HEK293 (cell line): ENCODE data around the gene PHOX2B.

Experiments used
- CTCF ChIA-PET: fragments of 350-600 bp; formaldehyde crosslinking; extraction: SDS; loops from one replicate; lab custom pipeline; 2021; ENCODE audit warnings: antibody characterized with exemption; lab: Yijun Ruan, JAX
- POLR2A ChIA-PET: fragments of 300-600 bp; formaldehyde crosslinking; extraction: SDS; loops from one replicate; lab custom pipeline; 2020; ENCODE audit warnings: antibody characterized with exemption, inconsistent platforms; lab: Yijun Ruan, JAX
- H3K27ac ChIP-seq: fragments of 200-500 bp; sonication (Bioruptor generic); 2 replicates; pipeline ENCODE4 v1.5.1; 2014; ENCODE audit warnings: low read depth, low read length, control low read depth, inconsistent platforms; ENCODE audit errors: extremely low read depth
- H3K36me3 ChIP-seq, 2 experiments: fragments of 200-500 bp in 1 of 2; sonication (Bioruptor generic) in 1 of 2; 1 replicate in 1 of 2; 2 replicates in 1 of 2; pipeline ENCODE4 v1.5.1; 2014 to 2017; ENCODE audit warnings: inconsistent platforms in 2 of 2, low read length in 2 of 2; ENCODE audit not compliant: control insufficient read depth in 2 of 2, insufficient read depth in 1 of 2
- H3K4me1 ChIP-seq: fragments of 200-500 bp; sonication (Bioruptor generic); 2 replicates; pipeline ENCODE4 v1.5.1; 2014; ENCODE audit warnings: mild to moderate bottlenecking, low read length, inconsistent platforms; ENCODE audit not compliant: control insufficient read depth, insufficient read depth
- H3K4me3 ChIP-seq: 2 replicates; pipeline ENCODE4 v1.5.1; 2011; ENCODE audit warnings: low read depth, mild to moderate bottlenecking, control low read depth, low read length, moderate library complexity
- H3K9me3 ChIP-seq: fragments of 200-500 bp; sonication (Bioruptor generic); 2 replicates; pipeline ENCODE4 v1.5.1; 2014; ENCODE audit warnings: low read depth, low read length, inconsistent platforms; ENCODE audit not compliant: control insufficient read depth, insufficient read depth
- ATF2 ChIP-seq: fragments of 450-650 bp; formaldehyde crosslinking; IDR thresholded peaks from 2 replicates; pipeline ENCODE4 v1.5.1; 2016; ENCODE audit warnings: missing biosample characterization, missing genetic modification characterization, low read depth
- ELK4 ChIP-seq: IDR thresholded peaks from 2 replicates; pipeline ENCODE4 v1.6.1; 2011; ENCODE audit warnings: mild to moderate bottlenecking, low read depth, low read length, borderline replicate concordance
- PRDM1 ChIP-seq: fragments of 450-650 bp; formaldehyde crosslinking; IDR thresholded peaks from 2 replicates; pipeline ENCODE4; 2016; ENCODE audit warnings: missing biosample characterization, missing genetic modification characterization
- TCF7L2 ChIP-seq: IDR thresholded peaks from 2 replicates; pipeline ENCODE4 v1.6.1; 2011; ENCODE audit warnings: low read depth, mild to moderate bottlenecking, inconsistent platforms, low read length, moderate library complexity, borderline replicate concordance
- ZBTB11 ChIP-seq: fragments of 450-650 bp; formaldehyde crosslinking; conservative IDR thresholded peaks from 2 replicates; pipeline ENCODE4 v1.5.1; 2016; ENCODE audit warnings: low read depth, missing biosample characterization, missing genetic modification characterization
- ZNF175 ChIP-seq: fragments of 450-650 bp; formaldehyde crosslinking; IDR thresholded peaks from 2 replicates; pipeline ENCODE4 v1.5.1; 2016; ENCODE audit warnings: missing biosample characterization, missing genetic modification characterization
- ZNF280D ChIP-seq: fragments of 450-650 bp; formaldehyde crosslinking; IDR thresholded peaks from 2 replicates; pipeline ENCODE4 v1.5.1; 2016; ENCODE audit warnings: missing biosample characterization, missing genetic modification characterization
- ZNF704 ChIP-seq: fragments of 450-650 bp; formaldehyde crosslinking; IDR thresholded peaks from 2 replicates; pipeline ENCODE4 v1.5.1; 2016; ENCODE audit warnings: missing biosample characterization, missing genetic modification characterization
- ZSCAN23 ChIP-seq: fragments of 450-650 bp; formaldehyde crosslinking; IDR thresholded peaks from 2 replicates; pipeline ENCODE4 v1.5.1; 2016; ENCODE audit warnings: missing biosample characterization, missing genetic modification characterization
- TF ChIP-seq, protein P1 (sequence below): fragments of 450-650 bp; formaldehyde crosslinking; IDR thresholded peaks from 2 replicates; pipeline ENCODE4 v1.5.1; 2016; ENCODE audit warnings: missing biosample characterization, missing genetic modification characterization
- TF ChIP-seq, protein P2 (sequence below): fragments of 450-650 bp; formaldehyde crosslinking; conservative IDR thresholded peaks from 2 replicates; pipeline ENCODE4 v1.5.1; 2016; ENCODE audit warnings: low read depth, missing biosample characterization, missing genetic modification characterization
- TF ChIP-seq, protein P3 (sequence below): fragments of 450-650 bp; formaldehyde crosslinking; IDR thresholded peaks from 2 replicates; pipeline ENCODE4 v1.5.1; 2016; ENCODE audit warnings: missing biosample characterization, missing genetic modification characterization

PHOX2B gene

DNA sequence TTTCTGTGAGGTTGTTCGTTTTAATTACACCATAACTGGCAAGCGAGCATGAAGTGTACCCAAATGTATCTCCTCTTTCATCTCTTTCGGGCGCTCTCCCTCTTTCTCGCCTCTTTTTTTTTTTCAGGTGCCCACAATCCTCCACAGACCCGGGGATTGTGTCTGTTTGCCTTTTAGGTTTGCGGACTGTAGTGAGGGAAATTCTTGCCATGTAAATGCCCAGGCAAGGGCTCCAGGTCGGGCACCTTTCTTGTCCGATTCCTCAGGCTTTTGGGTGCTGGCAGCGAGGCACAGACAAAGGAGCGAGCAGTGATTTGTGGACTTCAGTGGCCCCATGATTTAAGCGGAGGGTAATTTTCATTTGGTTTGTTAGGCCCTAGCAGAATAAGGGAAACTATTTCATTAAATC is 1.1 kb upstream of the PHOX2B start:
- Histone ChIP-seq H3K36me3 (no peaks in the 10 kb centered on the region), H3K9me3 (no peaks in the 10 kb centered on the region), H3K4me3 (no peak overlapping the region), H3K27ac (no peak overlapping the region), H3K4me1 (no peaks in the 10 kb centered on the region)
- ChIA-PET CTCF (no interaction called here), POLR2A (no interaction called here)
- TF ChIP-seq ZSCAN23 (tag by site-specific recombination) = no peak
- no peak for TF ChIP-seq ZNF175
- TF ChIP-seq ELK4 = no peak
- TF ChIP-seq, protein P1, sequence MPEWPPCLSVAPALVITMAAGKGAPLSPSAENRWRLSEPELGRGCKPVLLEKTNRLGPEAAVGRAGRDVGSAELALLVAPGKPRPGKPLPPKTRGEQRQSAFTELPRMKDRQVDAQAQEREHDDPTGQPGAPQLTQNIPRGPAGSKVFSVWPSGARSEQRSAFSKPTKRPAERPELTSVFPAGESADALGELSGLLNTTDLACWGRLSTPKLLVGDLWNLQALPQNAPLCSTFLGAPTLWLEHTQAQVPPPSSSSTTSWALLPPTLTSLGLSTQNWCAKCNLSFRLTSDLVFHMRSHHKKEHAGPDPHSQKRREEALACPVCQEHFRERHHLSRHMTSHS (tag by site-specific recombination) = no peak
- TF ChIP-seq, protein P2, sequence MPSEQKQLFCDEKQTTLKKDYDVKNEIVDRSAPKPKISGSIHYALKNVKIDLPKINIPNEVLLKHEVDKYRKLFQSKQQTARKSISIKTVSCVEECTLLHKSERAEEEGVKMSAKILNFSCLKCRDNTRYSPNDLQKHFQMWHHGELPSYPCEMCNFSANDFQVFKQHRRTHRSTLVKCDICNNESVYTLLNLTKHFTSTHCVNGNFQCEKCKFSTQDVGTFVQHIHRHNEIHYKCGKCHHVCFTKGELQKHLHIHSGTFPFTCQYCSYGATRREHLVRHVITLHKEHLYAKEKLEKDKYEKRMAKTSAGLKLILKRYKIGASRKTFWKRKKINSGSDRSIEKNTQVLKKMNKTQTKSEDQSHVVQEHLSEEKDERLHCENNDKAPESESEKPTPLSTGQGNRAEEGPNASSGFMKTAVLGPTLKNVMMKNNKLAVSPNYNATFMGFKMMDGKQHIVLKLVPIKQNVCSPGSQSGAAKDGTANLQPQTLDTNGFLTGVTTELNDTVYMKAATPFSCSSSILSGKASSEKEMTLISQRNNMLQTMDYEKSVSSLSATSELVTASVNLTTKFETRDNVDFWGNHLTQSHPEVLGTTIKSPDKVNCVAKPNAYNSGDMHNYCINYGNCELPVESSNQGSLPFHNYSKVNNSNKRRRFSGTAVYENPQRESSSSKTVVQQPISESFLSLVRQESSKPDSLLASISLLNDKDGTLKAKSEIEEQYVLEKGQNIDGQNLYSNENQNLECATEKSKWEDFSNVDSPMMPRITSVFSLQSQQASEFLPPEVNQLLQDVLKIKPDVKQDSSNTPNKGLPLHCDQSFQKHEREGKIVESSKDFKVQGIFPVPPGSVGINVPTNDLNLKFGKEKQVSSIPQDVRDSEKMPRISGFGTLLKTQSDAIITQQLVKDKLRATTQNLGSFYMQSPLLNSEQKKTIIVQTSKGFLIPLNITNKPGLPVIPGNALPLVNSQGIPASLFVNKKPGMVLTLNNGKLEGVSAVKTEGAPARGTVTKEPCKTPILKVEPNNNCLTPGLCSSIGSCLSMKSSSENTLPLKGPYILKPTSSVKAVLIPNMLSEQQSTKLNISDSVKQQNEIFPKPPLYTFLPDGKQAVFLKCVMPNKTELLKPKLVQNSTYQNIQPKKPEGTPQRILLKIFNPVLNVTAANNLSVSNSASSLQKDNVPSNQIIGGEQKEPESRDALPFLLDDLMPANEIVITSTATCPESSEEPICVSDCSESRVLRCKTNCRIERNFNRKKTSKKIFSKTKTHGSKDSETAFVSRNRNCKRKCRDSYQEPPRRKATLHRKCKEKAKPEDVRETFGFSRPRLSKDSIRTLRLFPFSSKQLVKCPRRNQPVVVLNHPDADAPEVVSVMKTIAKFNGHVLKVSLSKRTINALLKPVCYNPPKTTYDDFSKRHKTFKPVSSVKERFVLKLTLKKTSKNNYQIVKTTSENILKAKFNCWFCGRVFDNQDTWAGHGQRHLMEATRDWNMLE = no peak
- TF ChIP-seq ZNF280D (tag by site-specific recombination) = no peak
- no peak for TF ChIP-seq TCF7L2
- TF ChIP-seq ZNF704 (tag by site-specific recombination) = no peak
- TF ChIP-seq, protein P3, sequence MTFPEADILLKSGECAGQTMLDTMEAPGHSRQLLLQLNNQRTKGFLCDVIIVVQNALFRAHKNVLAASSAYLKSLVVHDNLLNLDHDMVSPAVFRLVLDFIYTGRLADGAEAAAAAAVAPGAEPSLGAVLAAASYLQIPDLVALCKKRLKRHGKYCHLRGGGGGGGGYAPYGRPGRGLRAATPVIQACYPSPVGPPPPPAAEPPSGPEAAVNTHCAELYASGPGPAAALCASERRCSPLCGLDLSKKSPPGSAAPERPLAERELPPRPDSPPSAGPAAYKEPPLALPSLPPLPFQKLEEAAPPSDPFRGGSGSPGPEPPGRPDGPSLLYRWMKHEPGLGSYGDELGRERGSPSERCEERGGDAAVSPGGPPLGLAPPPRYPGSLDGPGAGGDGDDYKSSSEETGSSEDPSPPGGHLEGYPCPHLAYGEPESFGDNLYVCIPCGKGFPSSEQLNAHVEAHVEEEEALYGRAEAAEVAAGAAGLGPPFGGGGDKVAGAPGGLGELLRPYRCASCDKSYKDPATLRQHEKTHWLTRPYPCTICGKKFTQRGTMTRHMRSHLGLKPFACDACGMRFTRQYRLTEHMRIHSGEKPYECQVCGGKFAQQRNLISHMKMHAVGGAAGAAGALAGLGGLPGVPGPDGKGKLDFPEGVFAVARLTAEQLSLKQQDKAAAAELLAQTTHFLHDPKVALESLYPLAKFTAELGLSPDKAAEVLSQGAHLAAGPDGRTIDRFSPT (tag by site-specific recombination) = no peak
- TF ChIP-seq PRDM1 (tag by site-specific recombination) = no peak
- TF ChIP-seq ATF2 (tag by site-specific recombination) = no peak
- no peak for TF ChIP-seq ZBTB11 (tag by site-specific recombination)
